NCI-H2196 (cell line): ENCODE data around the gene CAPN2.
A peak's percentile ranks its signal among the peaks of the same experiment; 100 is the strongest.
"Not testable (repeated sequence)": the region's sequence is repeated elsewhere in the genome, so short reads cannot be mapped to it uniquely, and the experiment has no call there.

Experiments used
- DNase-seq: peaks from one replicate; lab custom pipeline; 2025; ENCODE audit not compliant: unreplicated experiment; lab: John Stamatoyannopoulos, UW

CAPN2 gene

DNA sequence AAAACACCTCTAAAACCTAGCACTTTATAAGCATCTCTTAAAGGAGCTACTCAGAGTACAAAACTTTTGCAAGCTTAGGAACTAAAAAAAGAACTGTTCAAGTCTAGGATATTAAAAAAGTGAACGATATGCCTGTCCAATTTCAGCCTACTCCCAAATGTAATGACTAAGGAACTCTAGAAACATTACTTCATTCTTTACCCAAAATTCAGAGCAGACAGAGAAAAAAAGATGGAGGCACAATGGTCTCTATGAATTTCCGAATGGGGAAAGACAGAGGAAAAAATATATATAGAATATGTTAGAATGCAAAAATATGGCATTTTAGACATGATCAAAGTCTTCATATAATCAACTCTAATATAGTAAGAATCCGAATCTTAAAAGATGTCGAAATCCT lies 72.2 kb downstream of the CAPN2 start:
- no peak for DNase-seq

DNA sequence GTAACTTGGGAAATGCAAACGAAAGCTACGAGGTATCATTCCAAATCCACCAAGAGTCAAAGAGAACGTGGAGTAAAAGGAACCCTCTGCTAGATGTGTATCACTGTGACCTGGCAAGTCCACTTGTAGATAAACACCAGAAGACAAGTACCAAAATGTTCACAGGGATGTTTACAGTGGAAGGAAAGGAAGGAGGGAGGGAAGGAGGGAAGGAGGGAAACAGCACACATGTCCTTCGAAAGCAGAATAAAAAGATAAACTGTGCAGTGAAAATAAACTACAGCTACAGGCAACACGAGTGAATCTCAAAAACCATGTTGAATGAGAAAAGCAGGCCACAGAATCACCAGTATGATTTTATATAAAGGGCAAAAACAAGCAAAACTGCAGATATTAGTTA lies 73.5 kb downstream of the CAPN2 start:
- no peak for DNase-seq

DNA sequence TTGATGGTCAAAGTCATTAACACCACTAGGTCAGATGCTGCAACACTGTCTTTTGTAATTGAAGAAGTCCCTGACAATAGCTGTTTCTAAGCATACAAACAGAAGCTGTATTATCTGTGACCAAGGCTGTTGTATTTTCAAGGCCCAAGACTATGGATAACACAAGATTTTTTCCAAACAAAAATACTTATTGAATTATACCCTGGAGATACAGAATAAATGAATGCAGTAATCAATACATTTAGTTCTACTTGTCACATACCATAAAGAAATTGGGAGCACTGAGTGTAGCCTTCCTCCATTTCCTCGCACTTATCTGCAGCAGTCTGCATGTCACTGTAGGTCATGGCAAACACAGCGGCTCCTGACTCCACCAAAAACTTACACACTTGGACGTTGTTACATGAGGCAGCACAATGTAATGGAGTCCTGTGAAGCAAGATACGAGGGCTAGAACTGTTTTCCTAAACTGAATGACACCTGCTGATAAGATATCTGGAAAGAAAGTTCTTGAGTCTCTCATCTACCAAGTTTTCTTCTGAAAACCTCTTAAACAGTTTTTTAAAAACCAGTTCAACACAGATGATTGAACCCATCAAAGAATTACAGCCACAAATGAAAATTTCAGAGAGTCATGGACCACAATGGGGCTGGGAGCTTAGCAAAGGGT lies 76.5 kb downstream of the CAPN2 start:
- no peak for DNase-seq

DNA sequence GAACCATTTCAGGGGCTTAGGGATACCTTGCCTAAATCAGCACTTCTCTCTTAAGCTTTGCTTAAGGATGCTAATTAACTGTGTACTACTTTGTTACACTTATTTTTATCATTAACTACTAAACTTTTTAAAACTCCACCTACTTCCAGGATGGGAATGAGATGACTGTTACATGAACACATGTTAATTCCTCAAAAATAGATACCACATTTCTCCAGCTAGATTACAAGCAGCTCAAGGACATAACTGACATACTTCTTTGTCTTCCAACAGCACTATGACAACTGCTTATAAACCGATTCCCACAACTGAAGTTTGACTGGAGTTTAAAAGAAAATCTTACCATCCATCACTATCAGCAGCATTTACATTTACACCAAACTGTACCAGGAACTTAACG lies 79.7 kb downstream of the CAPN2 start:
- no peak for DNase-seq

DNA sequence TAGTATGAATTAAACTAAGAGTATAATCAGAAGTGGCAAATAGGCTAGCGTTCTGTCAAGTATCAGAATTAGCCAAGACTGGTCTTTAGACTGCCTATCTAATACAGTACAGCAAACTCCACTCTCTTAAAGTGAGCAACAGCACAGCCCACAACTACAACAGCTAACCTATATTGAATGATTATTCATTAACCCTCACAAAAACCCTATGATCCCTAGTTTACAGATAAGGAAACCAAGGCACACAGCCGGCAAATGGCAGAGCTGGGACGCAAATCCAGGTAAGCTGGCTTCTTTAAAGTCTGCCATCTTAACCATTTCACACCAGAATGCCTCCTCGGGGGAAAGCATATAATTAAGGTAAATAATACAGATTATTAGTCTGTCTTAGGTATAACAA lies 81.4 kb downstream of the CAPN2 start:
- no peak for DNase-seq

DNA sequence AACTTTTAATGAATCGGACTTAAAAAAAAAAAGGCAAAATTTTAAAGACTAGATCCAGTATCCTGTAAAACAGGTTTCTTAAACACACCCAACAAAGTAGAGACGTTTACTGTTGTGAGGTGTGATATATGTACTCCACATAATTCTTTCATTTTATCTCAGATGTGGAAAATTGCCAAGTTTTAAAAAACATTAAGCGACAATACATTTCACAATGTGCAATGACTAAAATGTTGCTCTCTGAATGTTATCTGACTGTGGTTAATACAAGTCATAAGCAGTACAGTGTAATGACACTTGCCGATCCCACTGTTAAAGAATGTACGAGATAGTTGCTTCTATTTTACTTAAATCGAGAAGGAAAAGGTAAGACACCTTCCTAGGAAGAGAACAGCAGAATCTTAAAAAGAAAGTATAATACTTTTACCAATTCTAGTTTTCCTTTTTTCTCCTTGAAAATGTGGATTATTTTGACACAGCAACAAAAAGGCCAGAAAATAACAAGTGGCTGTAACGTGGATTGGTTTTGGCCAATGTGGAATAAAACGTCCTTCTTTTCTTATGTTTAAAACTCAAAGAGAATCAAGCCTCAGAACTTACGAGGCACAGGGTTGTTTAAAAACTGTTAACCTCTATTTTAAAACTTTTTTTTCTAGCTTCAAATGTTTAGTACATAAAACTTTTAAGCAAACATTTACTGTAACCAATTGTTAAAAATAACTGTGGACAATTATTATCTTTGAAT lies 82.0 kb downstream of the CAPN2 start:
- no peak for DNase-seq

DNA sequence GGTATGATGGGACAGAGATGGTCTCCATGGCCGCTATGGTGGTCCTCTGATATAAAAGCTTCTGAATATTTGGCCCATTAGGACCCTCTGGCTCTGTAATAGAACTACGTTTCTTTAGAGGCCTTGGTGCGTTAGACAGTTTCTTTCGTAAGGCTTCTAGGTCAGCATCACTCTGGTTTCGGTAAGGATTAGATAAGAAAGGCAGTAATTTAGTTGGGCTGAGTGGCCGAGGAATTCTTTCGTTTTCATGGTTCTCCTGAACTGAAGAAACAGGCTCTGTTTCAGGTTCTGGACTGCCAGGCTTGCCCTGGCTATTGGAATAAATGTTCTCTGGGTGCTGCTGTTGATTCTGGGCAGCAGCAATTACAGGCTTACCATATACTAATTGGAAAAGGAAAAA lies 83.9 kb downstream of the CAPN2 start:
- no peak for DNase-seq

DNA sequence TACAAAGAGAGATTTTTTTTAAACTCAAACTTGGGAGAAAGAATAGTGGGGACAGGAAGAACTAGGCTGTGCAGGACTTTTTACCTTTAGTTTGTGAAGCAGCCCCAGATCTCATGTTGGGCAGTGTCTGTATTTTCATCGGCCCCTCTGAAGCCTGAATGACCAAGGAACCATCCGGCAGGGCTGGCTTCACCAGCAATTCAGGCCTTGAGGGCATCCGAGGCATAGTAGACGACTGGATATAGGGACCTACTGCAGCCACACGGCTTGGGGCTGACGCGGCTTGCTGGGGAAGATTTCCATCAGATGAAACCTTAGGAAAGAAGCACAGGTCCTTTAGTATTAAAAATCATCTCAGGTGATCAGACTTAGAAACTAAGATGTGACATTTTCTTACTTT lies 89.7 kb downstream of the CAPN2 start:
- DNase-seq, result no peak

DNA sequence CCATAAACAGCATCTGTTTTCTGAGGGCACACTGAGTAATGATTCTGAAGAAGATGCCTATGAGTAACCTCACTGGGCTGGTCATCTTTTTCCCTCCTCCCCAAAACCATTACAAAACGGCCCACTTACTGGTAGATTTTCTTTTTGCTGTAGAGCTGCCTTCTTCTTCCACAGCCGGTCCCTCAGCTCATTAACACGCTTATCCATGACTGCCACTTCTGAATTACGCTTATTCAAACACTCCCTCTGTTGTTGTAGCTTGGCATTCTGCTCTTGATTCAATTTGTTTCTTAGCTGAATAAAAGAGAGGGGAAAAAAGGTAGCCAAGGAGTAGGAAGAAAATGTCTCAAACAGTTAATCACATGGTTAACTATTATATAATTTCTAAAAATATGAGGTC lies 90.3 kb downstream of the CAPN2 start:
- DNase-seq, result no peak

DNA sequence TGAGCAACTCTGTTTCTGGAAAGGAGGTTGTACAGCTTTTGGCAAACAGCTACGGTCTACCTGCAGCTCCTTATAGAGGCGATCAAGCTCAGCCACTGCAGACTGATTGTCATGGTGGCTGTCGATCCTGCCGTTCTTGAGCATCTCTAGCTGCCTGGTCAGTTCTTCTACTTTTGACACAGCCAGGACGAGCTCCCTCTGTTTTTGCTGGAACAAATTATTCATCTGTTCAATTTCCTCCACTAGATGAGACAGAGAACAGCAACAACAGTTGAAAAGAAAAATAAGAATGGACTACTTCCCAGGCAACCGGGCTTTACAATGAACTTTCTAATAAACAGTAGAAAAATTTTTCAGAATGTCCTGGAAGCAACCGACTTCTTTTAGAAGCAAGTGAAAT lies 90.9 kb downstream of the CAPN2 start:
- DNase-seq, result no peak

DNA sequence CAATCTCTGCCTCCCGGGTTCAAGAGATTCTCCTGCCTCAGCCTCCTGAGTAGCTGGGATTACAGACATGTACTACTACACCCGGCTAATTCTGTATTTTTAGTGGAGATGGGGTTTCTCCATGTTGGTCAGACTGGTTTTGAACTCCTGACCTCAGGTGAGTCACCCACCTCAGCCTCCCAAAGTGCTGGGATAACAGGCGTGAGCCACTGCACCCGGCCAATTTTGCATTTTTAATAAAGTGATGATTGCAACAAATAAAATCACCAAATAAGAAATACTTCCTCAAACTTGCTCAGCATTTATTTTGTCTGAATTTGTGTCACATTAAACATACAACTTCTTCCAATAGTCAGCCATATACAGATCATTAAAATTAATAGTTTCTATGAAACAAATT lies 97.6 kb downstream of the CAPN2 start:
- DNase-seq, result not testable (repeated sequence)

DNA sequence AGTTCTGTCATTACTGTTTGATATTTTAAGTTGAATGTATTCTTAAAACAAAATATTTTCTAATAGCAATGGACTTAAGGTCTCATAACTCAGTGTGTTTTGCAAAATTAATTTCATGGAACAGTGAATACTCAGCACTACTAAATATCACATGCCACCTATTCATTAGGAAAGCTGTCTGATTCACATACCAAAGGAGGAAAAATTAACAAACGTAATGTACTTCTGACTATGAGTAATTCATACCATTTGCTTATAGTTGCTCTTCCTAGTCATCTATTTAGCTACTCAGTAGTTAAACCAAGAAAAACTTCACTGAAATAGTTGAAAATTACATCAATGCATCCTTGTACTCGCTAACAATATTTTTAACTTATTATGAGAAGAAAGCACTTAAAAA lies 98.2 kb downstream of the CAPN2 start:
- DNase-seq, result no peak

DNA sequence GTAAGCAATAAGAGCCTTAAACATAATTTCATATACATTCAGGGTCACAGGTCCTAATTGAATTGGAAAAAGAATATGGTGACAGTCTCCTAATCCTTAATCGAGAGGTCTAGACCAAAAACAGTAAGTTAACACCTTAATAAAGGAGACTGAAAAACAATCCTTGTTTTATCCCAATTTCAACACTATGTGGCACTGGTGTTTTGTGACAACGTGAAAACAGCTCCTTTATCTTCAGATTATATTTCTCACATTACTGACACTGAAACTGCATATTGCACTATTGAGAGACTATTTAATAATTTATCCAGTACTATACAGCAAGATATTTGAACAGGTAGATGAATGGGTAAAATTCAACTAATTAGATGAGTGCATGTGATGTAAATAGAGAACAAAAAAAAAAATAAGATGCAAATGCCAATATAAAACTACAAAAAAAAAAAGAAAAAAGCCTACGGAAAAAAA lies 99.3 kb downstream of the CAPN2 start:
- DNase-seq, result peak; percentile 53

DNA sequence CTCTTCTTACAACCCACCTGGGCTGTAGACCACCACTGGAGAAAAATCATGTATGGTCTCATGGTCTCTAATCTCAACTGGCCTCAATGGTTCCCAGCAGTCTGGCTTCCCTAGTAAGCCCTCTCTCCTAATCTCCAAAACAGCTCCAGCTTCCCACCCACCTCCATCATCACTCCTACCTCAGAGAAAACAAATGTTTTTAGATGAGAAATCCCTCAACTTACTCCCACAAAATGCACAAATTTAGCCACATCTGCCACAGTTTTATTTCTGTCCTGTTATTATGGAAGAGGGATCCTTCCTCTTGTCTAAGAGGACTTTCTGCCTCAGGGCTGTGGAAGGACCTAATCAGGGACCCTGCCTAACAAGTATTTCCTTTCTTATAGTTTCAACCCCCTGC lies 101.3 kb downstream of the CAPN2 start:
- no peak for DNase-seq

DNA sequence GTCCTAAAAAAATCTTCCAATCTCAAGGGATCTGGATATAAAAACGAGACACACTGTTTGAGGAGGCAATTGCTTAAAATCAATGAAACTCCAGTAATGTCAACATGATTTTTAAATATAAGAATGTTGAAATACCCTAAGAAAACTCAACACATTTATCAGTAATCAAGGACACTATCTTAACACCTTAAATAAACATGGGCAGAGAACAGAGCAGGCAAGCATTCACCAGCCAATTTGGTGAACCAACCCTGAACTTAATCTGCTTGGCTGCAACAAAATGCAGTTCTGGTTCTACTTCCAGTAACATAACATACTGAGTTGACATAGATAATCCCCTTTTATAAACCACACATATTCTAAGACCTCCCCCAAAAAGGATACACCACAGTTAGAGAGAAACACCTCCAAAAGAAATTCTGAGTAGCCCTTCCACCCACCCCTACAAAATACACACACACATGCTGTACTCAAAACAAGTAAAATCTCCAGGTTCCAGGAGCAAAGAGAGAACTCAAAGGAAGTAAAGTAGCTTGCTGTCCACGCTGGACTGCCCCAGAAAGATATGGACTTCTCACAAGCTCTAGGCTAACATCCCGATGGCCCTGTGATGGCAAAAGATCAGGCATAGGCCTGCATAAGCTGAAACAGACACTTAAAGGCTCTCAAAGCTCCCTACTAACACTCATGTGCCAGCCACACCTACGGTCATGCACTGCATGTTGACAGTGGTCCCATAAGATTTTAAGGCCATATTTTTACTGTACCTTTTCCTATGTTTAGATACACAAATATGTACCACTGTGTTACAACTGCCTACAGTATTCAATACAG lies 102.9 kb downstream of the CAPN2 start:
- no peak for DNase-seq

DNA sequence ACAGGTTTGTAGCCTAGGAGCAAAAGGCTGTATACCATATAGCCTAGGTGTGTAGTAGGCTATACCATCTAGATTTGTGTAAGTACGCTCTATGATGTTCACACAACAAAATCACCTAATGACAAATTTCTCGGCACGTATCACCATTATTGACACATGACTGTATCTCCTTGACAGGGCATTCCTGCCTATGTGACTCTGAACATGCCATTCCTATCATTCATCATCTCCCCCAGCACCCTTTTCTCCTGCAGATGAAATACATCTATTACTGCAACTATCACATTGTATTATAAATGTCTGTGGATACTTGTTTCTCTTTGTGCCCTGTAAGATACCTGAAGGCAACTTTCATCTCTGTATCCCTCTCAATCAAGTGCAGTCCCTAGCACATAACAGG lies 103.5 kb downstream of the CAPN2 start:
- DNase-seq, result no peak

DNA sequence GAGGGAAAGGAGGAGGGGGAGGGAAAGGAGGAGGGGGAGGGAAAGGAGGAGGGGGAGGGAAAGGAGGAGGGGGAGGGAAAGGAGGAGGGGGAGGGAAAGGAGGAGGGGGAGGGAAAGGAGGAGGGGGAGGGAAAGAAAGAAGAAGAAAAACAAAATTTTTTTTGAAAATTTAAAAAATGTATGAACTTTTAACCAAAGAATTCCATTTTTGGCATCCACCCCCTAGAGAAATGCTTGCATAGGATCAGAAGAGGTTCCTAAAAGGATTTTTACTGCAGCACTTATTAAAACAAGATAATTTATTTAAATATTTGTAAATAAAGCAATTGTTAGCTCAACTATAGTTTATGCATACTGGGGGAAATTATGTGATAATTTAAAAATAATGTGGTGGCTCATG lies 104.9 kb downstream of the CAPN2 start:
- DNase-seq, result not testable (repeated sequence)

DNA sequence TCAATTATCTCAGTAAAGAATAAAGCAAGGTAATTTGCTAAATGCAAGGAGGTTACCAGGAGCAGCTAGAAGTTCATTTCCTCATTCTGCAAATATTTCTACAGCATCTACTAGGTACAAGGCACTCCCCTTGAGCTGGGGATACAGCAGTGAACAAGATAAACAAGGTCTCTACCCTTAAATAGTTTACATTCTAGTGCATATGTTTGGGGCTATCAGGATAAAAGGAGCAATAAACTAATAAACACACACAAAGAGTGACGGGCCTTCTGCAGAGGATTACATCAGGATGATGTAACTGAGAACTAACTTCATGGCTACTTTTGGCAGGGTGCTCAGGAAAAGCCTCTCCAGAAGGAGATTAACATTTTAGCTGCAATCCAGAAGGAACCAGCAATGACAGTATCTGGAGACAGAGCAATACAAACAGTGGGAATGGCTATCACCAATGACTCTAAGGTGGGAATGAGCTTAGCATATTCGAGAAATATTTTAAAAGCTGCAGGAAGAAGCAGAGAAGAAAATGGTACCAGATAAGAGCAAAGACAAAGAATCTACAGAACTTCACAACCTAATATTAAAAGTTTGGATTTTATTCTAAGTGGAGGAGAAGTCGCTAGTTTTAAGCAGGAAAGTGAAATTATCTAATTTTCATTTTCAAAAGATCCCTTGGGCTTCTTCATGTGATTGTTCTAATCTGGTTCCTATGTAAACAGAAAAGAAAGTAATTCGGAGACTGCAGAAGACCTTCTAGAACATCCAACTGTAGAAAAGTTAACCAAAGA lies 107.6 kb downstream of the CAPN2 start:
- no peak for DNase-seq

DNA sequence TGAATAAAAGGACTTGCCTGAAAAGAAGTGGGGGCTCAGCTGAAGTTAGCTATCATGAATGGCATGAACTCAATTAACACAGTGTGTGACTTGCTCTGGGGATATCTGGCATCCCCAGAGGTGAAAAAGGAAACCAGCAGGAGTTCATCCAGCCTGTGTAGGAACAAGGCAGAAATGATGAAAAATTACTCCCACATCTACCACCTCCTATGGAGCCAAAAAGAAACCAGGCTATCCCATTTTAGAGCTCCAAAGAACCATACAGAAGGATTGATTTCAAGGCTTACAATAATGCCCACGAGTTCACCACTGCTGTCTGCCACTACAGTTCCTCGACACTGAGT lies 108.1 kb downstream of the CAPN2 start:
- no peak for DNase-seq

DNA sequence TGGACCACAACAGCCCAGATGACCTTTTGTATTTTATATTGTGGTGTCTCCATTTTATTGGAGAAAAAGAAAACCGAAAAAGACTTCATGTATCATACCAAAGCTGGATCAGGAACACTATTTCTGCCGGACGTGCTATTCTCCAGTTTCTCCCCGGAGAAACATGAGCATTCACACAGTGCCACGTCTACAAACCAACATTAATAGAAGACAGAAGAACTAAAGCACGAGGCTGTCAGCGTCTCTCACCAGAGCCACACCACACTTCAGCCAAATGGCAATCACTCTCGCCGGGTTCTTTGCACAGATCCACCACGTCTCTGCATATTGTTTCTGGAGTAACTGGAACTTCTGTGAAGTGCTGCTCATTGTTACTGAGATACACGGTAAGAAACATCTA lies 108.6 kb downstream of the CAPN2 start:
- no peak for DNase-seq

DNA sequence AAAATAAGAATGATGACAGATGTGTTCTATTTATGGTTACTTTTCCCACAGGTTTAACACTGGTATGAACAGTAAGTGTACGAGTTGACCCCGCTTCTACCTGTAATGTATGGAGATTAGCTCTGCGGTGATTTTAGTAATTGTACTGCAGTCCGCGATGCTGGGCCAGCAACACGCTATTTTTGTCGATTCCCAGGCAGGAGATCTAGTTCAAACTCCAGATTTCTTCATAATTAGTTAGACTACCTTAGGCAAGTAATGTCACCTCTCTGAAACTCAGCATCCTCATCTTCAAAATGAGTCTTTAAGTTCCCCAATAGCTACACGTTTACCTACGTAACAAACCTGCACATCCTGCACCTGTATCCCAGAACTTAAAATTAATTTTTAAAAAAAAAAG lies 111.9 kb downstream of the CAPN2 start:
- no peak for DNase-seq
